Effector CD4-positive, alpha-beta T cell (primary cell): ENCODE data around the gene RNF181.
"Not testable (repeated sequence)": the region's sequence is repeated elsewhere in the genome, so short reads cannot be mapped to it uniquely, and the experiment has no call there.

Experiments
- DNase-seq: peaks from one replicate; pipeline ENCODE4 v3.0.0-alpha.2; 2020
- total RNA-seq: gene quantifications from one replicate; lab custom pipeline; 2026; lab: John Stamatoyannopoulos, UW

RNF181 gene
- total RNA-seq = 18.9 reads per million, percentile 45 among the genes with 10 or more reads in this experiment

GRCh38 chr2:85595301-85596025 lies at the start of gene RNF181:
Gene RNF181 (plus strand): TSS chr2:85595745. CDS start chr2:85595764, 19 bp downstream.
- peak; percentile 89 for DNase-seq

- no peak for DNase-seq
Observed at GRCh38 chr2:85545780-85546240, 49.7 kb upstream of the RNF181 start.

DNA sequence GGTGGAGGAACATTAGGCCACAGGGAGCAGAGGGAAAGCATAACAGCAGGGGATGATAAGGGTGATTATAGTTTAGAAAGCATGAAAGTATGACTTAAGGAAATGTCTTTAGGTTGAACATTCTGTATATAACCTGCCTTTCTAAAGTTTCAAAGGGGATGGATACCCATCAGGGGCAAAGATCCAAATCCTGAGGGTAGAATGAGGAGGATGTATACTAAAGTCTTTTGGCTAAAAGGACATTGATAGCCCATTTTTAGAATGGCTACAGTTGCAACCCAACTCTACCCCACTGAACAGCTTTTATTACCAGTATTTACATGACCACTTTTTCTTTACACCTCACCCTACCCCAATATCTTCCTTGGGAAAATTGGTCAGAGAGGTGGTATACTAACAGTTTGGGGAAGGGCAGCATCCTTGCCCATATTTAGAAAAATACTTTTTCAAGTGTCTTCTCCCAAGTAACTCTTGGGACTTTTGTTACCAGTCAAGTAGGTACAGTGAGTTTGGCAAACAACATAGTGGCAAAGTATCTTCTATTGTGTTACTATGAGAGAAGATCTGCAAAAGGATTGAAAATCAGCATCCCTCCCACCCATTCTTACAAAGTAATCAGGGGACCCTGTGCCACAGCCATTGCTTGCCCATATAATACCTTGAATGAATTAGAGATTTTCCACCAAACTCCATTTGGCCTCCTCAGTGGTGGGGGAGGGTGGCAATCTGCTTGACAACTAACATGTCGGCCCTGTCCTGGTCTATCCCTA lies 48.3 kb upstream of the RNF181 start:
- DNase-seq = no peak

GRCh38 chr2:85547859-85548607 lies 47.5 kb upstream of the RNF181 start:
- DNase-seq = no peak

- DNase-seq = no peak
Observed at GRCh38 chr2:85548608-85548900, 47.0 kb upstream of the RNF181 start.

- DNase-seq = no peak
Observed at GRCh38 chr2:85549095-85549494, 46.5 kb upstream of the RNF181 start.

GRCh38 chr2:85549826-85550225 lies 45.7 kb upstream of the RNF181 start:
- DNase-seq = no peak

DNA sequence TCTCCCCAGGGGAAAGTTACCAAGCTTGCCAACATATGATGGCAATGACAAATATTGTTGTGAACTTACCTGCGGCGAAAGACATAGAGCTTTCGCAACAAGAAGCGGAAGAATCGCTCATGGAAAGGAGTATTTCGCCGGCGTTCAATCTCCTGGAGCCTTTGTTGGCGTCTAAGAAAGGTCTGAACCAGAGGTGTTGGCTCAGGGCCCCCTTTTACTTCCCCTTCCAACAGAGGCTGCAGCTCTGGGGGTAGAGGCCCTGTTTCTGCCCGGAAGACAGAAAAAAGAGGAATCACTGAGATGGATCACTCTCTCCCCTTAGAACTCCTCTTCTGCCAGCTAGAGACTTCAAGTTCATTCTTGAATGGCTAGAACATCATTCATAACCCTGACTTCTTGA lies 45.1 kb upstream of the RNF181 start:
- DNase-seq = no peak

GRCh38 chr2:85551698-85552678 lies 43.6 kb upstream of the RNF181 start:
- peak; percentile 89 for DNase-seq

DNA sequence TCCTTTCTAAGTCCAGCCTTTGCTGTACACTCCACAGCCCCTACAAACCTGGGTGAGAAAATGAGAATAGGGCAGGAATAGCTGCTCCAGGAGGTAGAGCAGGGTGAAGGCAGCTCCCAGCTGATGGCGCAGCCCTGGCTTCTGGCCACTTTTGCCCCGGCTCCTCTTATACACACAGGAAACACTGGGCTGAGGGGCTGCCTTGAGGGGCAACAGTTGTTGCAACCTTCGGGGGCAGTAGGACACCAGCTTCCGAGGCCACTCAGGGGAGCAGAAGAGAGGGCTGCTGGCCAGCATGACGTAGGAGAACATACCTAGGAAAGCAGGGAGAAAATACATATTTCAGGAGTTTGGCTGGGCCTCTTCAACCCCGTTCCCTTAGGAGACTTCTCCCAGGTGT lies 42.4 kb upstream of the RNF181 start:
- DNase-seq = no peak

GRCh38 chr2:85554980-85555612 lies 40.4 kb upstream of the RNF181 start:
- DNase-seq = no peak

- DNase-seq = no peak
Observed at GRCh38 chr2:85557130-85557529, 38.4 kb upstream of the RNF181 start.

- DNase-seq = no peak
Observed at GRCh38 chr2:85558160-85558559, 37.4 kb upstream of the RNF181 start.

DNA sequence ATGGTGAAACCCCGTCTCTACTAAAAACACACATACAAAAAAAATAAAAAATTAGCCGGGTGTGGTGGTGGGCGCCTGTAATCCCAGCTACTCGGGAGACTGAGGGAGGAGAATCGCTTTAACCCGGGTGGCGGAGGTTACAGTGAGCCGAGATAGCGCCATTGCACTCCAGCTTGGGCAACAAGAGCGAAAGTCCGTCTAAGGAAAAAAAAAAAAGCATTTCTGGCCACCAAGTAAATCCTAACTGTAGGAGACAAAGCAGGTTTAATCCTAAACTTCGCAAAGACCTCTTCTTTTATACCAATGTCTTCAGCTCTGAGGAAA lies 35.2 kb upstream of the RNF181 start:
- DNase-seq = not testable (repeated sequence)

GRCh38 chr2:85560812-85561279 lies 34.7 kb upstream of the RNF181 start:
- DNase-seq = no peak

DNA sequence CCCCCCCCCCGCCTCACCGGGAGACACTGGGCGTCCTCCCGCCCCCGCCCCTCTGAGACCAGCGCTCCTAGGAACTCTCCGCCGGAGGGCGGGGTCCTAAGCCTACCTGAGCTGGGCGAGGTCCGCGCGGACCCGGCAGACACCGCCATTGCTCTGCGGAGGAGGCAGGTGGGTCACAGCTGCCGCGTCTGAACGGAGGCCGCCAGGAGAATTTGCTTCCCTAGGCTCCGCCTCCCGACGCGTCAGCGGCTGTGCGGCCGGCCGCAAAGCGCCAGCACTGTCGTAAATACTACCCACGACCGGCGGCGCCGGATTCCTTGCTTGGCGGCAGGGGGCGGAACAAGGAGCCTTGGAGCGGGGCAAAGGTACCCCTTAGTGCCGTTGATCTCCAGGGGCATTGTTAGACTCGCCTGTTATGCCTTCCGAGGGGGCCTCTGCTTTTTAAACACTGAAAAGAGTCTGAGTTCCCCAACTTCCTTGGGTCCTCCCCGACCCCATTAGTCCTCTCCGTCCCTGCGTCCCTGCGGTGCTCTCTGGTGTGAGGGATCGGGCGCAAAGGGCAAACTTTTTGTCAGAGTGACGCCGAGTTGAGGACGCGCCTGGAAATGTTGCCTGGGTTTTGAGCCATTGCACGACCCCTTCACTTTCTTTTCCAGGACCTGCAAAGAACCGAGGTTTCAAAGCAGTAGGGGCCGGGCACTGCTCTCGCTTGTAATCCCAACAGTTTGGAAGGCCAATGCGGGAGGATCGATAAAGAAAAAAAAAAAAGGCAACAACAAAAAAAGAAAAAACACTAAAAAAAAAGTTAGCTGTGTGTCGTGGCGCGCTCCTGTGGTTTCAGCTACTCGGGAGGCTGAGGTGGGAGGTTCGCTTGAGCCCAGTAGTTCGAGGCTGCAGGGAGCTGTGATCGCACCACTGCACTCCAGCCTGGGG lies 34.0 kb upstream of the RNF181 start, which contains the start of gene GGCX:
GGCX (minus strand) TSS at position 214 of the 933 bp plus-strand sequence; CDS start at position 149, 65 bp downstream.
- peak; percentile 94 for DNase-seq

GRCh38 chr2:85564144-85564563 lies 31.4 kb upstream of the RNF181 start:
- no peak for DNase-seq

- no peak for DNase-seq
Observed at GRCh38 chr2:85566265-85566664, 29.3 kb upstream of the RNF181 start.

GRCh38 chr2:85575739-85576138 lies 19.8 kb upstream of the RNF181 start:
- no peak for DNase-seq

DNA sequence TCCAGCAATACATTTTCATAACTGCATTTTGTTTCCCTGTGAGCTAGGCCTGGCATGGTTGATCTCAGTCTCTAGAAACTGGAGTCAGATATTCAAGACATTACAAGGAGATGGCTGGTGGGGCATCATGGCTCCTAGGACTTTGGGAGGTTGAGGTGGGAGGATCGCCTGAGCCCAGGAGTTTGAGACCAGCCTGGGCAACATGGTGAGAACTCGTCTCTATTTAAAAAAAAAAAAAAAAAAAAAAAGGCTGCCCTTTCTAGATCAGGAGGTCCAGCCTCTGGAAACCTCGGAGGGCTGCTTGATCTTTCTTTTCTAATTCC lies 18.5 kb upstream of the RNF181 start:
- DNase-seq = no peak
